ENCODE data around the gene TM4SF4. TPM values are rescaled to one million over a fixed set of nuclear protein-coding genes. Genes with fewer than 3 reads are reported as not detected.

The TM4SF4 gene
- polyA plus RNA-seq, 1 donor (not counting 4 experiments of a cell fraction or from before 2014, with no cell fraction given), result not detected

DNA sequence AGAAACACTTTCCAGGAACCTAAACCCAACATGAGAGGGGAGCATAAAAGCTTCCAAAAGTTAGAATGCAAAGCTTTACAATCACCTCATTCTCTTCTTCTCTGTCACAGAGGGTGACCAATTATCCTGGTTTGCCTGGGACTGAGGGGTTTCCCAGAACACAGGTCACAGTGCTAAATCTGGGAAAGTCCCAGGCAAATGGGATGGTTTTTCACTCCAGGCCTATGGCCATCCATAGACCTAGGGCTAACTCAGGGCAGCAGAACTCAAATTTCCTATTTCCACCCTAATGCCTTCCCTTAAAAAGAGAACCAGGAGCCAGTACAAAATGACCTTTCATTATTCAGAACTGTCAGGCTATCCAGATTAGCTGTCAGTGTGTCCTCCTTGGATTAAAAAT lies 77.0 kb downstream of the TM4SF4 start:
- Histone ChIP-seq H3K4me2 (ENCODE audit: control insufficient read depth, extremely low read depth, insufficient read depth, low read depth, low read length) (no peak overlapping the region), H3K27me3 (ENCODE audit: control insufficient read depth, extremely low read depth, insufficient read depth, low read length) (no peaks in the 10 kb centered on the region), H3K36me3 (ENCODE audit: control insufficient read depth in 2 of 2, extremely low read depth in 1 of 2, insufficient read depth in 2 of 2, low read length in 2 of 2) (peaks cover 0 to 2% of the 10 kb centered on the region in 2 experiments), H3K79me2 (ENCODE audit: control insufficient read depth, insufficient read depth, low read length) (peaks cover 33% of the 10 kb centered on the region), H3K27ac (ENCODE audit: control insufficient read depth, insufficient read depth, low read length) (no peak overlapping the region), H3K4me3 (ENCODE audit: control insufficient read depth in 2 of 3, extremely low read depth in 1 of 3, insufficient read depth in 2 of 3, low read depth in 1 of 3, low read length in 3 of 3) (no peak overlapping the region), H3K9ac (ENCODE audit: control insufficient read depth, extremely low read depth, insufficient read depth, low read length) (no peak overlapping the region), H3K4me1 (ENCODE audit: control insufficient read depth, extremely low read depth, insufficient read depth, low read length) (peaks cover 25% of the 10 kb centered on the region), H4K20me1 (ENCODE audit: control insufficient read depth, extremely low read depth, insufficient read depth, low read length) (no peaks in the 10 kb centered on the region), H2AFZ (ENCODE audit: control insufficient read depth, low read length) (no peak overlapping the region), H3K9me3 (ENCODE audit: control insufficient read depth, low read depth, low read length) (no peaks in the 10 kb centered on the region), H3K9me1 (ENCODE audit: control insufficient read depth, extremely low read depth, insufficient read depth, low read length) (no peaks in the 10 kb centered on the region)
- no peak for TF ChIP-seq EZH2 (IDR thresholded peaks at IDR 0.05; ENCODE audit: low read length)
- TF ChIP-seq, protein P1, sequence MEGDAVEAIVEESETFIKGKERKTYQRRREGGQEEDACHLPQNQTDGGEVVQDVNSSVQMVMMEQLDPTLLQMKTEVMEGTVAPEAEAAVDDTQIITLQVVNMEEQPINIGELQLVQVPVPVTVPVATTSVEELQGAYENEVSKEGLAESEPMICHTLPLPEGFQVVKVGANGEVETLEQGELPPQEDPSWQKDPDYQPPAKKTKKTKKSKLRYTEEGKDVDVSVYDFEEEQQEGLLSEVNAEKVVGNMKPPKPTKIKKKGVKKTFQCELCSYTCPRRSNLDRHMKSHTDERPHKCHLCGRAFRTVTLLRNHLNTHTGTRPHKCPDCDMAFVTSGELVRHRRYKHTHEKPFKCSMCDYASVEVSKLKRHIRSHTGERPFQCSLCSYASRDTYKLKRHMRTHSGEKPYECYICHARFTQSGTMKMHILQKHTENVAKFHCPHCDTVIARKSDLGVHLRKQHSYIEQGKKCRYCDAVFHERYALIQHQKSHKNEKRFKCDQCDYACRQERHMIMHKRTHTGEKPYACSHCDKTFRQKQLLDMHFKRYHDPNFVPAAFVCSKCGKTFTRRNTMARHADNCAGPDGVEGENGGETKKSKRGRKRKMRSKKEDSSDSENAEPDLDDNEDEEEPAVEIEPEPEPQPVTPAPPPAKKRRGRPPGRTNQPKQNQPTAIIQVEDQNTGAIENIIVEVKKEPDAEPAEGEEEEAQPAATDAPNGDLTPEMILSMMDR (optimal IDR thresholded peaks at IDR 0.05 in 1 of 3, IDR thresholded peaks at IDR 0.05 in 1 of 3, conservative IDR thresholded peaks at IDR 0.05 in 1 of 3; ENCODE audit: extremely low read depth in 1 of 3, insufficient read depth in 2 of 3, low read length in 3 of 3), result no peak
- no peak for FAIRE-seq
- DNase-seq (ENCODE audit: low read depth, low spot score), result no peak
- dilution Hi-C loops (cut with MboI; ENCODE audit: extremely low pct_ligation_motif_present, low sequenced_read_pairs), result no loop called here

DNA sequence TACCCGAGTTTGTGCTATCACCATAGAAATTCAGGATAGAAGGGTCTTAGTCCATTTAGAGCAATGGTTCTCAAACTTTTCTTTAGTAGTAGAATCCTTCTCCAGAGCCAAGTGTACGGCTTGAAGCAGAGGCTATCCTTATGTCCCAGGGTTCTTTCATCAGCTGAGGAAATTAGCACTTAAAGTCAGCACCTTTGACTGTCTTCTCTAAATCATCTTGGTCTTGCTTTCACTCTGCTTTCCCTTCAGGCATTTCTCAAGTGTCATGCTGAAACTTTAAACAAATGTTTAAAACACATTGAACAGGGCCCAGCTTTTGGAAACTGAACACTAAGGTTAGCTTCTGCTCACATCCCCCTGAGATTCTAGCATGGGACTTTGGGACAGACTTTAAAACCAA lies 78.2 kb downstream of the TM4SF4 start:
- no peaks in the 10 kb centered on the region for H3K36me3 ChIP-seq (ENCODE audit: control insufficient read depth in 2 of 2, extremely low read depth in 1 of 2, insufficient read depth in 2 of 2, low read length in 2 of 2)
- no peak overlapping the region for H3K4me2 ChIP-seq (ENCODE audit: control insufficient read depth, extremely low read depth, insufficient read depth, low read depth, low read length)
- H2AFZ ChIP-seq (ENCODE audit: control insufficient read depth, low read length), result no peak overlapping the region
- dilution Hi-C loops (cut with MboI; ENCODE audit: extremely low pct_ligation_motif_present, low sequenced_read_pairs), result no loop called here
- no peak for FAIRE-seq
- H4K20me1 ChIP-seq (ENCODE audit: control insufficient read depth, extremely low read depth, insufficient read depth, low read length), result no peaks in the 10 kb centered on the region
- TF ChIP-seq, protein P1 (optimal IDR thresholded peaks at IDR 0.05 in 1 of 3, IDR thresholded peaks at IDR 0.05 in 1 of 3, conservative IDR thresholded peaks at IDR 0.05 in 1 of 3; ENCODE audit: extremely low read depth in 1 of 3, insufficient read depth in 2 of 3, low read length in 3 of 3), result no peak
- TF ChIP-seq EZH2 (IDR thresholded peaks at IDR 0.05; ENCODE audit: low read length), result no peak
- H3K4me3 ChIP-seq (ENCODE audit: control insufficient read depth in 2 of 3, extremely low read depth in 1 of 3, insufficient read depth in 2 of 3, low read depth in 1 of 3, low read length in 3 of 3), result no peak overlapping the region
- H3K79me2 ChIP-seq (ENCODE audit: control insufficient read depth, insufficient read depth, low read length), result peaks cover 31% of the 10 kb centered on the region
- peaks cover 25% of the 10 kb centered on the region for H3K4me1 ChIP-seq (ENCODE audit: control insufficient read depth, extremely low read depth, insufficient read depth, low read length)
- H3K27ac ChIP-seq (ENCODE audit: control insufficient read depth, insufficient read depth, low read length), result no peak overlapping the region
- H3K9me1 ChIP-seq (ENCODE audit: control insufficient read depth, extremely low read depth, insufficient read depth, low read length), result no peaks in the 10 kb centered on the region
- DNase-seq (ENCODE audit: low read depth, low spot score), result no peak
- H3K27me3 ChIP-seq (ENCODE audit: control insufficient read depth, extremely low read depth, insufficient read depth, low read length), result no peaks in the 10 kb centered on the region
- H3K9ac ChIP-seq (ENCODE audit: control insufficient read depth, extremely low read depth, insufficient read depth, low read length), result no peak overlapping the region
- no peaks in the 10 kb centered on the region for H3K9me3 ChIP-seq (ENCODE audit: control insufficient read depth, low read depth, low read length)

Small RNA genes lying within 50 kb of the gene (small RNA-seq; reads per million reads assigned to genes)
- gene AC108751.2 (ENCODE audit: insufficient read length in 3 of 3, low read depth in 3 of 3, low replicate concordance in 1 of 3), result 0 reads per million in 3 experiments
- 0 reads per million in 3 experiments for gene RNU6-1098P (ENCODE audit: insufficient read length in 3 of 3, low read depth in 3 of 3, low replicate concordance in 1 of 3)

Other genes starting within 250 kb of the TM4SF4 start
- not detected in 3 replicates for gene TM4SF18, start 141.1 kb upstream of the TM4SF4 start, polyA plus RNA-seq
- 274 to 375 TPM (median 323 TPM) in 3 replicates for gene TM4SF1, start 97.0 kb upstream of the TM4SF4 start, polyA plus RNA-seq
- gene WWTR1, start 183.3 kb downstream of the TM4SF4 start, polyA plus RNA-seq, result 31.9 to 93.4 TPM (median 77.3 TPM) in 3 replicates

Data from keratinocyte (primary cell).